HG02571 (cell line): ENCODE data around the gene AKIRIN2.
A peak's percentile ranks its signal among the peaks of the same experiment; 100 is the strongest.

Experiments used
- ATAC-seq: cut with Tn5 transposase; IDR thresholded peaks from one replicate; pipeline ENCODE4 v1.9.1; 2021; ENCODE audit warnings: mild to moderate bottlenecking, moderate library complexity; ENCODE audit not compliant: unreplicated experiment

Gene AKIRIN2

DNA sequence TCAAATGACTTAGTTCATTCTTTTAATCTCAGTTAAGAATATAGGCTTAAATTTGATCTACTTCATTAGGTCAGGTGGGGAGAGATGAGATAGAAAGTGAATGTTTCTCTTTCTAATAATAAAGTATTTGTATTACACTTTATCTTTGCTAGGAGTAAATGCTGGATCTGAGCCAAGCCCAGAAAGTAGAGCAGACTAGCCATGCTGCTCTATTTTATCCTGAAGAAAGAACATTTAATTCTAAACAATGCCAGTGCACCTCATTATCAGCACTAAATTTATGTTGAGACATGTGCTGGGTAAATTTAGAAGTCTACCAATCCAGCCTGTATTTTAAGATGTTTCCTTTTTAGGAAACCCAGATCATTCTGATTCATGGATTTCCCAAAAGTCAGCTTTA, 43.5 kb downstream of the AKIRIN2 start:
- no peak for ATAC-seq

DNA sequence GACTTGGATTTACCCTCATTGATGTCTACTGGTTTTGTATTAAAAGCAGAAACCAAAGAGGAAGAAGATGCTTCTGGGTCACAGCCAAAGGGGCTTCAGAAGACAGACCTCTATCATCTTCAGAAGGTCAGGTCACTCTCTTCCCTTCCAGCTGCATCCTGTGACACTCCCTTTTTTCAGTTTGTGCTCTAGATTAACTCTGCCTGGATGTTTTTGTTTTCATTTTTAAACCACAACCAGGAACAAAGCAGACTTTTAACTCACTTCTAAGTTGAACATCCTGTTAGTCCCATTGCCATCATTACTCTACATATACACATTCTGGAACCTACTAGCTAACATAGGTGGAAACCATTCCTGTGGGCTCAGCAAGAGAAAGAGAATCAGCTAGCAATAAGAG, 45.2 kb downstream of the AKIRIN2 start:
- peak; percentile 58 for ATAC-seq

DNA sequence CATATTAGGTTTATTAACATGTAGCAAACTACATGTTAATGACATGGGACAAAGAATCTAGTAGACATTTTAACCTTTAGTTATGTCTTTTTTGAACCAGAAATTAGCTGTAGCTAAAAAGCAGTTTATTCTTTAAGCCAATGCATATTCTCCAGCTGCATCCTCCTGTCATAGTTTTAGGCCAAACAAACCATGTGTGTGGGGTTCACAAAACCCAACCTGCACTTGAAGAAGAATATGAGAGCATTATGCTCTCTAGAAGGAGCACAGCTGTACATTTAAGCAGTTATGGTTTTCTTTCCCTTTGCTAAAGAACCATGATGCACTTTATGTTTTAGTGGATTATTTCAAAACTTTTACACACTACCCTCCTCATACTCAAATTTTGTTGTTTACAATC, 46.2 kb downstream of the AKIRIN2 start:
- no peak for ATAC-seq

DNA sequence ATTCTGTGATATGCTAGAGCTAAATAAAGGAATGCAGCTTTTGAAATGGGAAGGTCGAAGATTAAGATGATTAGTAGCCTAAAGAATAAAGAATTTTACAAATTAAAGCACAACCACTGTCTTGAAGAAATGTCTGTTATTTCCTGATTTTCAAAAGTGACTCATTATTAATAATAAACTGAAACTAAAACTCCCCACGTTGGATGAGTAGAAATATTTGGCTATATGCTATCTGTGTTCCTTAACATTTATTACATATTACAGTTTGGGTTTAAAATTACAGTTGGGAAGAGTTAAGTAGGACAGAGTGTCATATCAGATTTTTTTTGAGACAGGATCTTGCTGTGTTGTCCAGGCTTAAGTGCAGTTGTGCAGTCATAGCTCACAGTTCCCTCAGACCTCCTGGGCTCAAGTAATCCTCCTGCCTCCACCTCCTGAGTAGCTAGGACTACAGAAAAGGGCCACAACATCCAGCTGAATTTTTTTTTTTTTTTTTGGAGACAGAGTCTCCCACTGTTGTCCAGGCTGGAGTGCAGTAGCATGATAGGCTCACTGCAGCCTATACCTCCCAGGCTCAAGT, 47.1 kb downstream of the AKIRIN2 start:
- ATAC-seq, result no peak

DNA sequence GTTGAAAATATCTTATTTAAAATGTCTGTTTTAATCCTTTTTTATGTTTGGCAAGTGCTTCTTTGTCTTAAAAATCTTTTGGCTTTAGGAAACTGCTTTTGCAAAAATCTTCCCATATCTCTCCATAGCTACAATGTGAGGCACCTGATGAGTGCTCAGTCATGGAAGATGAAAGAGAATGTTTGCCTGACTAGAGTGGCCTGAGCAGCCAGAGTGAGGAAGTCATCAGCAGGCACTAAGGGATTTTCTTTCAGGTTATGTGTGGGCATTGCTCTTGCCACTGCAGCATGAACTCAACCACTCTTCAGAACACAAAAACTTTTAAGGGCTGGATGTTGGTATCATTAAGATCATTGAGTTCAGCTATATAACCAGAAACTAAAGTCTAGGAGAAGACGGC, 47.9 kb downstream of the AKIRIN2 start:
- no peak for ATAC-seq

DNA sequence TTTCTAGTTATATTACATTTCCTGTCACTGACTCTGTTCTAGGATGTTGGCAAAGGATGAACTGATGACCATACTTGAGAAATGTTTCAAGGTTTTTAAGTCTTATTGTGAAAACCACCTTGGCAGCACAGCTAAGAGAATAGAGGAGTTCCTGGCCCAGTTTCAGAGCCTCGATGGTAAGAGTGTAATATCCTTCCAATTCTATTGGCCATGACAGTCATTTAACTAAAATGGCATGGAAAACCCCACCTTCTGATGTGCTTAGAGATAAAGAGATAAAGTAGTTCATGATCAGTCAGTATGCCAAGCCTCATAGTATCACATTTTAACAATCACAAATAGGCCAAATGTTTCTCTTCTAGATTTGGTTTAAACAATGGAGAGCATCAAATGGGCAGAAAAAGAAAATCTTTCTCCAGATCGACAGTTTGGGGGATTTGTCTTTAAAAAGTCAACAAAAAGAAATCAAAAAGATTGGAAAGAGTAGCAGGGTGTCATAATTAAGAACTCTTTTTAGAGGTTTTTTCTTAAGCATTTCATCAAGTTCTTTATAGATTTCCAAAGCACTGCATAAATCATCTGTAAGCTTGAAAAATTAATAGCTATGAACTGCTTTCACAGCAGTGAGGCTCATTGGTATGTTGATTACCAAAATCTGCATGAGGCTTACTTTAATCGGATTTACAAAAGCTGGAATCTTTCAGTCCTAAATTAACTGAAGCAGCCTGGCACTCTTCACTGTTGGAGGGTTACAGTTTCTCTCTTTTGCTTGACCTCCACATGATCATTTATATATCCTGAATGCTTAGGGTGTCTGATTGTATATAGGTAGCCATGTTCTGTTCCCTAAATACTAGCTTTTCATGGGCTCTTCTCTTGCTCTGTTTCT, 48.7 kb downstream of the AKIRIN2 start:
- ATAC-seq, result no peak

DNA sequence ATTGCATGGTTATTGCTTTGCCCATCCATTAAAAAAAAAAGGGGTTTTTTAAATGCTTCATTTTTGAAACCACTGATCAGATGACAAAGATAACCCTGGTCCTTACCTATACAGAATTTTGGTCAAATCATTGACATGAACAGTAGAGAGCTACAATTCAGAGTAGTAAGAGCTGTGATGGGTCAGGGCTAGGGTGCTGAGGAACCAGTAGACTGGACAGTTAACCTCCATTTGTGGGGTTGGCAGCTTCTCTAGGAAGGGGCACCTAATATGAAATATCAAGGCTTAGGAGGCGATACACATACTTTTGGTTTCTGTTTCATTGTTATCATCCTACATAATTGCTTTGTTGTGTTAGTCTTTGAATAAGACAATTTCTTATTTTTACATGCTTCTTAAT, 57.0 kb downstream of the AKIRIN2 start:
- ATAC-seq, result no peak

DNA sequence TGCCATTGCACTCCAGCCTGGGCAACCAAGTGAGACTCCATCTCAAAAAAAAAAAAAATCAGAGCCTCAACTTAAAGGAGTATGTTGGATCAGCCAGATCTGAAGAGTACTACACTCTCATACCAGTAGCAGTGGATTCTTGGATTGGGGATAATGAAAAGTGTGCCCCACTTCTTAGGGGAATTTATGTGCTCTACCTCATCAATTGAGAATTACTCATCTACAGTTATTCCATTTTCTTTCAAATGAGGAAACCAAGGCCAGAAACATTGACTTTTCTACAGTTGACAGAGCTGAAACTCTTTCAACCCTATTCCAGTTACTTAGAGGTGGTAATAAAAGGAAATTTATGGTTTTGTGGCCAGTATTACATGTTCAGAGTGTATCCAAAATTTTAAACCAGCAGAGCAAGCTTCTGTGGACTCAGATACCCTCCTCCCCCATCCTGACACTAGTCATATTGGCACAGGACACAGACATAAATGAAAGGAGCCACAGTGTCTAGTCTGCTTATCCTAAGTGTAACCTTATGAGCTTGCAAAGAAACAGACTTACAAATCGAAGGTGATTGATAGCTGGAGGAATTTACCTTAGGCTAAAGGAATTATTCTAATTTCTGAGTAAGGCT, 60.9 kb downstream of the AKIRIN2 start:
- ATAC-seq, result no peak

DNA sequence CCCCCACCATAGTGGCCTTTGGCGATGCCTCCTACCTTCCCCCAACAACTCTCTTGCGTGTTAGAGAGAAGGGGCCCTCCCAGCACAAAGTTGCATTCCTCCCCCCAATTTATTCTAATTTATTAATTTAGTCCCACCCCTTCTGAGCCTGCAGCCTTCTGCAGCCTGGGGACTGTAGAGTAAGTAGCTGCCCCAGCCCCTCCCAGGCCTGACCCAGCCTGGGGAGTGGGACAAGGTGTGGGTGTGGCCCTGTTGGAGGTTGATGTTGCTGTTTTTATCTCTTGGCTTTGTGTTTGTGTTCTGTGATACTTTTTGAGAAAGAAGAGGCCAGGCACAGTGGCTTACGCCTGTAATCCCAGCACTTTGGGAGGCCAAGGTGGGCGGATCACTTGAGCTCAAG, 62.7 kb downstream of the AKIRIN2 start:
- no peak for ATAC-seq

DNA sequence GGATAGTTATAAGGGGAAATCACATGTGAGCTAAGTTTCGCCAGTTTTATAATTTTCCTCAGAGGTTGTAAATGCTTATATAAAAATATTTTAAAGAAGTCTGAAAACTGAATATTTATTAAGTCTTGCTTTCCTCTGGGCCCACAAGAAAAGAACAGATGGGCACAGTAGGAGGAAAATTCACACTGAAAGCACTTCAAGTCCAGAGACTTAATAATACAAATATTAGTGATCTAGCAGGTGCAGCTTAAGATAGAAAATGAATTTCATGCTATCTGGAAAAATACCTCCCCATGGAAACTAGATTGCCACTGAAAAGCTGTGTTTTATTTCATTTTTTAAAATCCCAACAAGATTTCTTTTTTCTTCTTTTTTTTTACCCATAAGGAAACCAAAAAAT, 64.9 kb downstream of the AKIRIN2 start:
- ATAC-seq, result no peak

DNA sequence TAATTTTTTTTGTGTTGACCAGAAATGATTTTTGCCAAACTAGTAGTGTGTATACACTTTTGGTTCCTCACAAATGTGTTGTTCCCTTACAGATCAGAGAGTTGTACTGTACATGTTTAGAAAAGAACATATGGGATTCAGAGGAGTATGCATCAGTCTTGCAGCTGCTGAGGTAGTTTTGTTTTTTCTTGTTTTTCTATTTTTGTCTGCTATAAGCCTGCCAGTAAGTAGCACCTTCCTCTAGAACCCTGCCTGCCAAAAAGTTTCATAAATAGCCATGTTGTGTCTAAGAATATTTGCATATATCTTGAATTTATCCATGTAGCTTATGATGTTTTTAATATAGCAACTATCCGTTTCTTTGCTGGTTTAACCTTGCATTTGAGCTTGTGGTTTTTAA, 65.7 kb downstream of the AKIRIN2 start:
- ATAC-seq, result no peak

DNA sequence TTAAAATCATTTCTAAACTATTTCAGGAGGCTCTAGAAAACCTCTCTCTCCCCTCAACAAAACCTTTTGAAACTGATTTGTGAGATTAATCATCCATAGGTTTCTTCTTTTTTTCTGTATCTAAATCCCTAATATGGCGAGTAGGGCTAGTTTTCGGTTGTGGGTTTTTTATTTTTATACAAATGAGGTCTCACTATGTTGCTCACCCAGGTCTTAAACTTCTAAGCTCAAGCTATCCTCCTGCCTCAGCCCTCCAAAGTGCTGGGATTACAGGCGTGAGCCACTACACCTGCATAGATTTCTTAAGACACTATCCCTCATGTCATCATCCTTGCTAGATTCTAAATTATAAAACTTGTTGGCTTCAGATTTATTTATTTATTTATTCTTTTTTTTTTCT, 68.2 kb downstream of the AKIRIN2 start:
- ATAC-seq, result no peak

DNA sequence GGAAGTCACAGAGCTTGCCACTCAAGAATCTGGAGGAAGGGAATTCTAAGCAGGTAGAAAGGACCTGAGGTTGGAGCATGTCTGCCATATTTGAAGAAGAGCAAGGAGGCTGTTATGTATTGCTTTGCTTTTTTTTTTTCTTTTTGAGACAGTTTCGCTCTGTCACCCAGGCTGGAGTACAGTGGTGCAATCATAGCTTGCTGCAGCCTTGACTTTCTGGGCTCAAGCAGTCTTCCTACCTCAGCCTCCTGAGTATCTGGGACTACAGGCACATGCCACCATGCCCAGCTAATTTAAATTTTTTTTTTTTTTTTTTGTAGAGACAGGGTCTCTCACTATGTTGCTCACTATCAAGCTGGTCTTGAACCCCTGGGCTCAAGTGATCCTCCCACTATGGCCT, 71.3 kb downstream of the AKIRIN2 start:
- no peak for ATAC-seq

DNA sequence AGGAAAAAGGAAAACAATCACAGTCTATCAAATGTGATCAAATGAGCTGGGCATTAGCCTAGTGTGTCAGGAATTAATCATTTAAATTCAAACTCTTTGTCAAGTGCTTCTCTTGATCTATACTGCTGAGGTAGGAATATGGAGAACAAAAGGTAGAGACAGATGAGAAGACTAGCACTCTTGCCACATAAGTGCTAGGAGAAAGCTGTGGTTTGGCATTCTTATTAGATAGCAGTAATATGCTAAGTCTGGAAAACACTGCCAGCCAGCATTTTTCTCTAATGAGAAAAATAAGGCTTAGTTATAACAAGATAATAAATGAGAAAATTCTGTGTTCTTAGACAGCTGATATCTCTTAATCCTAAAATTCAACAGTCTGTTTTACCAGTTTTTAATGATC, 73.2 kb downstream of the AKIRIN2 start:
- no peak for ATAC-seq

DNA sequence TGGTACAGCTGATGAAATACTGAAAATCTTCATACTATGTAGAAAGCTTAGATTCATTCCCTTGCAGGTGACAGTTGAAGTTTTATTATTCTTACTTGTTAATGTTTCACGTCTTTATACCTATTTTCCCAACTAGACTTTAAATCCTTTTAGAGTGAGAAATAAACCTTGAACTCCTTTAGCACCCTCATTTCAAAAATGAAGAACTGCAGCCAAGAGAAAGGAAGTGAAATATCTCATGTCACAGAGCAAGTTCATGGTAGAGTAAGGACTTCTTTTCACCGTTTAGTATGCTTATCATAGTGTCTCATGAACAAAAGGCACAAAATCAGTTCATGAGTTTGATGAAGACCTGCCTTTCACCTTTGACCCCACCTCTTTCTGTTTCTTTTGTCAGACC, 73.6 kb downstream of the AKIRIN2 start:
- ATAC-seq, result no peak
